ENCODE measurements around the gene MMP17. TPM values are rescaled to one million over a fixed set of nuclear protein-coding genes. Genes with fewer than 3 reads are reported as not detected.

Gene MMP17
- 10.6 and 11.0 TPM in 2 replicates for total RNA-seq

GRCh38 chr12:131827961-131828534 is at the start of gene MMP17:
MMP17 (plus strand) TSS chr12:131828393; CDS start chr12:131828495, 102 bp downstream.

GRCh38 chr12:131894313-131894860 is 66.2 kb downstream of the MMP17 start, which contains the start of gene ULK1:
ULK1 (plus strand) TSS chr12:131894622; CDS start chr12:131895002, 380 bp downstream.

Small RNA genes within 50 kb of the gene (small RNA-seq; reads per million reads assigned to genes)
- gene RNA5SP378 (not detected), gene RNU6-1017P (not detected)

Other genes starting within 250 kb of the MMP17 start
- gene SFSWAP, start 117.3 kb upstream of the MMP17 start, total RNA-seq, result 25.0 and 34.0 TPM in 2 replicates
- 4.4 and 8.2 TPM in 2 replicates for gene ULK1, start 66.2 kb downstream of the MMP17 start, total RNA-seq
- 14.7 and 20.5 TPM in 2 replicates for gene PUS1, start 100.9 kb downstream of the MMP17 start, total RNA-seq
- 11.4 and 15.2 TPM in 2 replicates for gene EP400, start 121.5 kb downstream of the MMP17 start, total RNA-seq

All from subcutaneous preadipocyte (primary cell).